Mammary epithelial cell (primary cell): ENCODE measurements around the gene EED.

Source experiments
- CTCF ChIP-seq, 2 donors: IDR thresholded peaks in 1 of 2; conservative IDR thresholded peaks in 1 of 2; 2 replicates each; pipeline ENCODE4 v1.5.1; 2011 to 2012; ENCODE audit warnings: inconsistent platforms in 2 of 2, low read length in 2 of 2, mild to moderate bottlenecking in 2 of 2, control low read depth in 1 of 2, low read depth in 1 of 2; ENCODE audit not compliant: insufficient read depth in 1 of 2; ENCODE audit errors: extremely low read depth in 1 of 2
- EZH2 ChIP-seq: IDR thresholded peaks from 2 replicates; pipeline ENCODE4 v1.6.1; 2012; ENCODE audit warnings: low read length, inconsistent platforms, borderline replicate concordance

- TF ChIP-seq CTCF (conservative IDR thresholded peaks at IDR 0.05 in 1 of 2, IDR thresholded peaks at IDR 0.05 in 1 of 2; ENCODE audit: extremely low read depth in 1 of 2, insufficient read depth in 1 of 2, low read depth in 1 of 2, low read length in 2 of 2), result no peak
- no peak for TF ChIP-seq EZH2
Measured at GRCh38 chr11:86210898-86211297, 33.7 kb upstream of the EED start.
